Measurements from ENCODE around the gene ZNF668. TPM values are rescaled to one million over a fixed set of nuclear protein-coding genes. Genes with fewer than 3 reads are reported as not detected.

ZNF668 gene
- polyA plus RNA-seq, 2 of the 4 experiments (the other 2 are of a cell fraction), result 4.7 to 10.7 TPM

DNA sequence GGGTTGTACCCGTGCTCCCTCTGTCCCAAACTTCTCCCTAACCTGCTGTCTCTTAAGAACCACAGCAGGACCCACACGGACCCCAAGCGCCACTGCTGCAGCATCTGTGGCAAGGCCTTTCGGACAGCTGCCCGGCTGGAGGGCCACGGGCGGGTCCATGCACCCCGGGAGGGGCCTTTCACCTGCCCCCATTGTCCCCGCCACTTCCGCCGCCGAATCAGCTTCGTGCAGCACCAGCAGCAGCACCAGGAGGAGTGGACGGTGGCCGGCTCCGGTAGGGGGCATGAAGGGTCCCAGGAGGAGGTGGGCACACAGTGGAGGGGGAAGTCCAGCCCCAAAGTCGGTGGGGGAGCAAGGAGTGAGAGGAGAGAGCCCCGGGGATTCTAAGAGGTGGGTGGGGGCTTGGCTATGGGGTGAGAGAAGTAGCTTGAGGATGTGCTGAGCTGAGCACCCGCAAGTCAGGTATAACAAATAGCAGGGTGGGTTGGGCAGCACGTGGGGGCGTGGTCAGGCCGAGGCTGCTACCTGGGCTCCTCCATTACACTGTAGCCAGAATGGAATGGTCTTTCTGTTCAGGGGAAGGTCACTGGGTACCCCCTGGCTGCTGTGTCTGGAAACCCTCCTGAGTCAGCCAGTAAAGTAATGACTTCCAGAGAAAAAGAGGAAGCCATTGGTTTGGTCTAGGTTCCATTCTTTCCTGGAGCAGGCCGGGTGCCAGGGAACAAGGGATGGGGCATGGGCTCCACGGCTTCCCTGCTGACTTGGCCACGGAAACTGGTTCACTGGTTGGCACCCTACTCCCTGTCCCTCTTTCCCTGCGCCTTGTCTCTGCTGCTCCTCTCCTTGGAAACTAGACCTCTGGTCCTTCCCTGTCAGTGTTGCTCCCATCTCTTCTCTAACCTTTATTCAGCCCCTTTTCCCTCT lies 7.7 kb upstream of the ZNF668 start:
- no peak for ATAC-seq
- H3K27ac ChIP-seq, result no peak overlapping the region
- WGBS (ENCODE audit: missing lambda C conversion rate), result 82% methylated on average over 18 of the region's 26 CpGs
- no peaks in the 10 kb centered on the region for H3K4me1 ChIP-seq
- POLR2A ChIA-PET, result interaction anchor here (1.0 kb wide), 1 partner anchor 60 kb away, joined by 3 read pairs; no protein-coding TSS in a partner anchor
- no peak overlapping the region for H3K4me2 ChIP-seq
- TF ChIP-seq TP53 (CRISPR knock-in tag; IDR thresholded peaks at IDR 0.05) (no peak), KDM1A (IDR thresholded peaks at IDR 0.05; ENCODE audit: low read depth) (no peak), MAZ (IDR thresholded peaks at IDR 0.05; ENCODE audit: borderline replicate concordance, low read depth, low read length) (no peak), ZSCAN20 (CRISPR knock-in tag; IDR thresholded peaks at IDR 0.05) (no peak), POLR2A (IDR thresholded peaks at IDR 0.05; ENCODE audit: low read length) (no peak), RAD21 (conservative IDR thresholded peaks at IDR 0.05 in 1 of 2, IDR thresholded peaks at IDR 0.05 in 1 of 2) (no peak), ZNF302 (CRISPR knock-in tag; IDR thresholded peaks at IDR 0.05) (no peak), NR3C1 (IDR thresholded peaks at IDR 0.05) (no peak), BHLHE40 (IDR thresholded peaks at IDR 0.05; ENCODE audit: low read depth, low read length) (no peak), FOSL2 (IDR thresholded peaks at IDR 0.05) (no peak), FOSL2 (CRISPR knock-in tag; IDR thresholded peaks at IDR 0.05) (no peak)
- TF ChIP-seq, protein P1, sequence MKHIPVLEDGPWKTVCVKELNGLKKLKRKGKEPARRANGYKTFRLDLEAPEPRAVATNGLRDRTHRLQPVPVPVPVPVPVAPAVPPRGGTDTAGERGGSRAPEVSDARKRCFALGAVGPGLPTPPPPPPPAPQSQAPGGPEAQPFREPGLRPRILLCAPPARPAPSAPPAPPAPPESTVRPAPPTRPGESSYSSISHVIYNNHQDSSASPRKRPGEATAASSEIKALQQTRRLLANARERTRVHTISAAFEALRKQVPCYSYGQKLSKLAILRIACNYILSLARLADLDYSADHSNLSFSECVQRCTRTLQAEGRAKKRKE (CRISPR knock-in tag; IDR thresholded peaks at IDR 0.05; ENCODE audit: low read depth), result no peak
- no peak for FAIRE-seq
- CTCF ChIA-PET, result no interaction called here
- DNase-seq (ENCODE audit: low read depth in 1 of 2, low spot score in 1 of 2), result no peak
- no peak overlapping the region for H3K4me3 ChIP-seq
- no peaks in the 10 kb centered on the region for H3K9me3 ChIP-seq

DNA sequence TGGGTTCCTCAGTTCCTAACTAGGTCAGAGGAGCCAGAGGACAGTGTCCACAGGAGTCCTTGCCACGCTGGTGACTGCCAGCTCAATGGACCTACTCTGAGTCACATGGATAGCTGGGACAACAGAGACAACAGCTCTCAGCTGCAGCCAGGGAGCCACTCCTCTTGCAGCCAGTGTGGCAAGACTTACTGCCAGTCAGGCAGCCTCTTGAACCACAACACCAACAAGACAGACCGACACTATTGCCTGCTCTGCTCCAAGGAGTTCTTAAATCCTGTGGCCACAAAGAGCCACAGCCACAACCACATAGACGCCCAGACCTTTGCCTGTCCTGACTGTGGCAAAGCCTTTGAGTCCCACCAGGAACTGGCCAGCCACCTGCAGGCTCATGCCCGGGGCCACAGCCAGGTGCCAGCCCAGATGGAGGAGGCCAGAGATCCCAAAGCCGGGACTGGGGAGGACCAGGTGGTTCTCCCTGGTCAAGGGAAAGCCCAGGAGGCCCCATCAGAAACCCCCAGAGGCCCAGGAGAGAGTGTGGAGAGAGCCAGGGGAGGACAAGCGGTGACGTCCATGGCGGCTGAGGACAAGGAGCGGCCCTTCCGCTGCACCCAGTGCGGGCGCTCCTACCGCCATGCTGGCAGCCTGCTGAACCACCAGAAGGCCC lies 6.8 kb upstream of the ZNF668 start:
- ChIA-PET POLR2A (interaction anchor here (1.0 kb wide), 1 partner anchor 61 kb away, joined by 3 read pairs; no protein-coding TSS in a partner anchor), CTCF (interaction anchor here (1.6 kb wide), 2 partner anchors 31 to 61 kb away, joined by 4 to 5 read pairs; no protein-coding TSS in a partner anchor)
- Histone ChIP-seq H3K9me3 (no peaks in the 10 kb centered on the region), H3K27ac (no peak overlapping the region), H3K4me2 (no peak overlapping the region), H3K4me1 (no peaks in the 10 kb centered on the region; the same call in 2 of the 3 replicates), H3K4me3 (no peak overlapping the region)
- no peak for TF ChIP-seq HDAC2 (IDR thresholded peaks at IDR 0.05)
- TF ChIP-seq, protein P2, sequence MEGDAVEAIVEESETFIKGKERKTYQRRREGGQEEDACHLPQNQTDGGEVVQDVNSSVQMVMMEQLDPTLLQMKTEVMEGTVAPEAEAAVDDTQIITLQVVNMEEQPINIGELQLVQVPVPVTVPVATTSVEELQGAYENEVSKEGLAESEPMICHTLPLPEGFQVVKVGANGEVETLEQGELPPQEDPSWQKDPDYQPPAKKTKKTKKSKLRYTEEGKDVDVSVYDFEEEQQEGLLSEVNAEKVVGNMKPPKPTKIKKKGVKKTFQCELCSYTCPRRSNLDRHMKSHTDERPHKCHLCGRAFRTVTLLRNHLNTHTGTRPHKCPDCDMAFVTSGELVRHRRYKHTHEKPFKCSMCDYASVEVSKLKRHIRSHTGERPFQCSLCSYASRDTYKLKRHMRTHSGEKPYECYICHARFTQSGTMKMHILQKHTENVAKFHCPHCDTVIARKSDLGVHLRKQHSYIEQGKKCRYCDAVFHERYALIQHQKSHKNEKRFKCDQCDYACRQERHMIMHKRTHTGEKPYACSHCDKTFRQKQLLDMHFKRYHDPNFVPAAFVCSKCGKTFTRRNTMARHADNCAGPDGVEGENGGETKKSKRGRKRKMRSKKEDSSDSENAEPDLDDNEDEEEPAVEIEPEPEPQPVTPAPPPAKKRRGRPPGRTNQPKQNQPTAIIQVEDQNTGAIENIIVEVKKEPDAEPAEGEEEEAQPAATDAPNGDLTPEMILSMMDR (IDR thresholded peaks at IDR 0.05), result no peak
- TF ChIP-seq ZFP36 (IDR thresholded peaks at IDR 0.05; ENCODE audit: borderline replicate concordance, partially characterized antibody), result no peak
- TF ChIP-seq, protein P3, sequence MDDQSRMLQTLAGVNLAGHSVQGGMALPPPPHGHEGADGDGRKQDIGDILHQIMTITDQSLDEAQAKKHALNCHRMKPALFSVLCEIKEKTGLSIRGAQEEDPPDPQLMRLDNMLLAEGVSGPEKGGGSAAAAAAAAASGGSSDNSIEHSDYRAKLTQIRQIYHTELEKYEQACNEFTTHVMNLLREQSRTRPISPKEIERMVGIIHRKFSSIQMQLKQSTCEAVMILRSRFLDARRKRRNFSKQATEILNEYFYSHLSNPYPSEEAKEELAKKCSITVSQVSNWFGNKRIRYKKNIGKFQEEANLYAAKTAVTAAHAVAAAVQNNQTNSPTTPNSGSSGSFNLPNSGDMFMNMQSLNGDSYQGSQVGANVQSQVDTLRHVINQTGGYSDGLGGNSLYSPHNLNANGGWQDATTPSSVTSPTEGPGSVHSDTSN (IDR thresholded peaks at IDR 0.05), result no peak
- TF ChIP-seq, protein P4, sequence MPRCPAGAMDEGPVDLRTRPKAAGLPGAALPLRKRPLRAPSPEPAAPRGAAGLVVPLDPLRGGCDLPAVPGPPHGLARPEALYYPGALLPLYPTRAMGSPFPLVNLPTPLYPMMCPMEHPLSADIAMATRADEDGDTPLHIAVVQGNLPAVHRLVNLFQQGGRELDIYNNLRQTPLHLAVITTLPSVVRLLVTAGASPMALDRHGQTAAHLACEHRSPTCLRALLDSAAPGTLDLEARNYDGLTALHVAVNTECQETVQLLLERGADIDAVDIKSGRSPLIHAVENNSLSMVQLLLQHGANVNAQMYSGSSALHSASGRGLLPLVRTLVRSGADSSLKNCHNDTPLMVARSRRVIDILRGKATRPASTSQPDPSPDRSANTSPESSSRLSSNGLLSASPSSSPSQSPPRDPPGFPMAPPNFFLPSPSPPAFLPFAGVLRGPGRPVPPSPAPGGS (IDR thresholded peaks at IDR 0.05), result no peak
- TF ChIP-seq CBX2 (IDR thresholded peaks at IDR 0.05; ENCODE audit: borderline replicate concordance, low read depth), result no peak
- TF ChIP-seq FOXS1 (CRISPR knock-in tag; IDR thresholded peaks at IDR 0.05), result no peak
- no peak for TF ChIP-seq HOXB5 (CRISPR knock-in tag; IDR thresholded peaks at IDR 0.05)
- no peak for DNase-seq (ENCODE audit: low read depth in 1 of 2, low spot score in 1 of 2)
- FAIRE-seq, result no peak
- 94% methylated on average over 12 of the region's 13 CpGs for WGBS (ENCODE audit: missing lambda C conversion rate)
- no peak for ATAC-seq
